ENCODE results near the gene SMC3.

- no peak for TF ChIP-seq POLR2AphosphoS5 (IDR thresholded peaks at IDR 0.05)
- TF ChIP-seq, protein P1, sequence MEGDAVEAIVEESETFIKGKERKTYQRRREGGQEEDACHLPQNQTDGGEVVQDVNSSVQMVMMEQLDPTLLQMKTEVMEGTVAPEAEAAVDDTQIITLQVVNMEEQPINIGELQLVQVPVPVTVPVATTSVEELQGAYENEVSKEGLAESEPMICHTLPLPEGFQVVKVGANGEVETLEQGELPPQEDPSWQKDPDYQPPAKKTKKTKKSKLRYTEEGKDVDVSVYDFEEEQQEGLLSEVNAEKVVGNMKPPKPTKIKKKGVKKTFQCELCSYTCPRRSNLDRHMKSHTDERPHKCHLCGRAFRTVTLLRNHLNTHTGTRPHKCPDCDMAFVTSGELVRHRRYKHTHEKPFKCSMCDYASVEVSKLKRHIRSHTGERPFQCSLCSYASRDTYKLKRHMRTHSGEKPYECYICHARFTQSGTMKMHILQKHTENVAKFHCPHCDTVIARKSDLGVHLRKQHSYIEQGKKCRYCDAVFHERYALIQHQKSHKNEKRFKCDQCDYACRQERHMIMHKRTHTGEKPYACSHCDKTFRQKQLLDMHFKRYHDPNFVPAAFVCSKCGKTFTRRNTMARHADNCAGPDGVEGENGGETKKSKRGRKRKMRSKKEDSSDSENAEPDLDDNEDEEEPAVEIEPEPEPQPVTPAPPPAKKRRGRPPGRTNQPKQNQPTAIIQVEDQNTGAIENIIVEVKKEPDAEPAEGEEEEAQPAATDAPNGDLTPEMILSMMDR (IDR thresholded peaks at IDR 0.05) = no peak
These were observed 11.2 kb upstream of the SMC3 start for GRCh38 chr10:110556296-110556695.

All from breast epithelium (tissue), 3 donors.